Thyroid gland (tissue), 4 donors: ENCODE measurements around the gene CRB3.

ENCODE experiments used
- POLR2A ChIP-seq, 2 donors: fragments of 450-650 bp; IDR thresholded peaks; one replicate each; pipeline ENCODE4 v1.6.1; 2017; ENCODE audit warnings: antibody characterized with exemption in 2 of 2, mild to moderate bottlenecking in 2 of 2, moderate library complexity in 1 of 2
- TF ChIP-seq, protein P1 (sequence below), 6 experiments: fragments of 200-600 bp in 3 of 6; fragments of 450-650 bp in 3 of 6; sonication (generic) in 3 of 6; IDR thresholded peaks; one replicate each; pipeline ENCODE4 v1.5.1; 2016 to 2019; ENCODE audit warnings: antibody characterized with exemption in 6 of 6, mild to moderate bottlenecking in 2 of 6, inconsistent platforms in 1 of 6, moderate library complexity in 1 of 6

GRCh38 chr19:6414793-6415590 is 49.1 kb upstream of the CRB3 start:
- no peak for TF ChIP-seq POLR2A (IDR thresholded peaks at IDR 0.05)
- TF ChIP-seq, protein P1, sequence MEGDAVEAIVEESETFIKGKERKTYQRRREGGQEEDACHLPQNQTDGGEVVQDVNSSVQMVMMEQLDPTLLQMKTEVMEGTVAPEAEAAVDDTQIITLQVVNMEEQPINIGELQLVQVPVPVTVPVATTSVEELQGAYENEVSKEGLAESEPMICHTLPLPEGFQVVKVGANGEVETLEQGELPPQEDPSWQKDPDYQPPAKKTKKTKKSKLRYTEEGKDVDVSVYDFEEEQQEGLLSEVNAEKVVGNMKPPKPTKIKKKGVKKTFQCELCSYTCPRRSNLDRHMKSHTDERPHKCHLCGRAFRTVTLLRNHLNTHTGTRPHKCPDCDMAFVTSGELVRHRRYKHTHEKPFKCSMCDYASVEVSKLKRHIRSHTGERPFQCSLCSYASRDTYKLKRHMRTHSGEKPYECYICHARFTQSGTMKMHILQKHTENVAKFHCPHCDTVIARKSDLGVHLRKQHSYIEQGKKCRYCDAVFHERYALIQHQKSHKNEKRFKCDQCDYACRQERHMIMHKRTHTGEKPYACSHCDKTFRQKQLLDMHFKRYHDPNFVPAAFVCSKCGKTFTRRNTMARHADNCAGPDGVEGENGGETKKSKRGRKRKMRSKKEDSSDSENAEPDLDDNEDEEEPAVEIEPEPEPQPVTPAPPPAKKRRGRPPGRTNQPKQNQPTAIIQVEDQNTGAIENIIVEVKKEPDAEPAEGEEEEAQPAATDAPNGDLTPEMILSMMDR (IDR thresholded peaks at IDR 0.05): no peak
